ENCODE results near the gene SLC35A2. TPM values are rescaled to one million over a fixed set of nuclear protein-coding genes. Genes with fewer than 3 reads are reported as not detected.

SLC35A2 gene
- total RNA-seq, 6 experiments from 2014 or later: 15.0 to 19.5 (median 17.3) TPM

- ATAC-seq: no peak
- Histone ChIP-seq H3K27me3 (no peaks in the 10 kb centered on the region), H3K4me1 (no peaks in the 10 kb centered on the region), H3K27ac (no peak overlapping the region), H3K36me3 (peaks cover 0 to 20% (median 2%) of the 10 kb centered on the region in 4 donors), H3K4me3 (no peak overlapping the region), H3K9me3 (no peaks in the 10 kb centered on the region)
- intact Hi-C loops (cut with DNase I): loop anchor here in 1 of 2 donors (10.0 kb wide), 1 partner anchor 52 kb away; the partner anchor contains the start of gene OTUD5
- TF ChIP-seq POLR2A (IDR thresholded peaks at IDR 0.05) (no peak), CTCF (IDR thresholded peaks at IDR 0.05) (no peak)
- 84% methylated on average over 6 of the region's 6 CpGs for WGBS (ENCODE audit: insufficient coverage, low coverage, low lambda C conversion rate, missing lambda C conversion rate)
- no peak for DNase-seq
Observed at GRCh38 chrX:48903290-48903689, 8.2 kb downstream of the SLC35A2 start.

GRCh38 chrX:48902776-48903175 is 8.7 kb downstream of the SLC35A2 start:
- H3K9me3 ChIP-seq: no peaks in the 10 kb centered on the region
- H3K4me3 ChIP-seq: no peak overlapping the region
- DNase-seq: no peak
- intact Hi-C loops (cut with DNase I): loop anchor here in 1 of 2 donors (10.0 kb wide), 1 partner anchor 52 kb away; the partner anchor contains the start of gene OTUD5
- H3K27me3 ChIP-seq: no peaks in the 10 kb centered on the region
- no peak for ATAC-seq
- WGBS (ENCODE audit: insufficient coverage, low coverage, low lambda C conversion rate, missing lambda C conversion rate): no CpG with 5 or more reads among the region's 14 CpGs
- H3K4me1 ChIP-seq: no peaks in the 10 kb centered on the region
- peaks cover 0 to 20% (median 2%) of the 10 kb centered on the region in 4 donors for H3K36me3 ChIP-seq
- H3K27ac ChIP-seq: no peak overlapping the region
- TF ChIP-seq POLR2A (IDR thresholded peaks at IDR 0.05): no peak
- TF ChIP-seq CTCF (IDR thresholded peaks at IDR 0.05): no peak

- TF ChIP-seq POLR2A (IDR thresholded peaks at IDR 0.05) (no peak), CTCF (IDR thresholded peaks at IDR 0.05) (no peak)
- no peak overlapping the region for H3K27ac ChIP-seq
- intact Hi-C loops (cut with DNase I): loop anchor here in 1 of 2 donors (10.0 kb wide), 1 partner anchor 53 kb away; the partner anchor contains the start of gene OTUD5
- ATAC-seq (no peak), DNase-seq (no peak)
- no peak overlapping the region for H3K4me3 ChIP-seq
- peaks cover 0 to 20% (median 2%) of the 10 kb centered on the region in 4 donors for H3K36me3 ChIP-seq
- H3K4me1 ChIP-seq: no peaks in the 10 kb centered on the region
- no peaks in the 10 kb centered on the region for H3K27me3 ChIP-seq
- no peaks in the 10 kb centered on the region for H3K9me3 ChIP-seq
- WGBS (ENCODE audit: insufficient coverage, low coverage, low lambda C conversion rate, missing lambda C conversion rate): 88% methylated on average over 15 of the region's 20 CpGs
Observed at GRCh38 chrX:48902135-48902534, 9.3 kb downstream of the SLC35A2 start.

GRCh38 chrX:48901069-48901468 is 10.4 kb downstream of the SLC35A2 start:
- ATAC-seq (no peak), DNase-seq (no peak)
- Histone ChIP-seq H3K4me3 (no peak overlapping the region), H3K36me3 (peaks cover 0 to 20% (median 2%) of the 10 kb centered on the region in 4 donors), H3K27me3 (no peaks in the 10 kb centered on the region), H3K4me1 (no peaks in the 10 kb centered on the region), H3K9me3 (no peaks in the 10 kb centered on the region), H3K27ac (no peak overlapping the region)
- no peak for TF ChIP-seq POLR2A (IDR thresholded peaks at IDR 0.05)
- TF ChIP-seq CTCF (IDR thresholded peaks at IDR 0.05): no peak
- intact Hi-C loops (cut with DNase I): loop anchor here in 1 of 2 donors (10.0 kb wide), 1 partner anchor 54 kb away; the partner anchor contains the start of gene OTUD5
- WGBS (ENCODE audit: insufficient coverage, low coverage, low lambda C conversion rate, missing lambda C conversion rate): 85% methylated on average over 4 of the region's 7 CpGs

All from right lobe of liver (tissue), 6 donors.